ENCODE measurements around the gene GHSR. TPM values are rescaled to one million over a fixed set of nuclear protein-coding genes. Genes with fewer than 3 reads are reported as not detected.

Gene GHSR
- total and polyA plus RNA-seq, 8 donors, result 0.37 TPM; not detected in 7

GRCh38 chr3:172444821-172445220 lies 3.4 kb downstream of the GHSR start:
- WGBS, 5 donors, result 65 to 87% (median 83%) methylated on average over 6 of the region's 6 CpGs
- TF ChIP-seq CTCF (IDR thresholded peaks at IDR 0.05) (no peak), POLR2A (IDR thresholded peaks at IDR 0.05) (no peak), EP300 (IDR thresholded peaks at IDR 0.05) (no peak), POLR2AphosphoS5 (IDR thresholded peaks at IDR 0.05) (no peak)
- peaks cover 13 to 51% (median 30%) of the 10 kb centered on the region in 3 donors for H3K27me3 ChIP-seq

GRCh38 chr3:172442606-172443005 lies 5.7 kb downstream of the GHSR start:
- H3K27me3 ChIP-seq, result peaks cover 0 to 28% (median 8%) of the 10 kb centered on the region in 3 donors
- no peak for DNase-seq
- H3K36me3 ChIP-seq, result no peaks in the 10 kb centered on the region
- intact Hi-C loops (cut with DNase I; ENCODE audit: low total_unique reads), result no loop called here
- no peak overlapping the region for H3K4me3 ChIP-seq
- H3K27ac ChIP-seq, result no peak overlapping the region
- no peaks in the 10 kb centered on the region for H3K9me3 ChIP-seq
- 74 to 90% (median 83%) methylated on average over 1 of the region's 1 CpG for WGBS, 5 donors
- TF ChIP-seq EP300 (IDR thresholded peaks at IDR 0.05) (no peak), POLR2A (IDR thresholded peaks at IDR 0.05) (no peak), CTCF (IDR thresholded peaks at IDR 0.05) (no peak), POLR2AphosphoS5 (IDR thresholded peaks at IDR 0.05) (no peak)
- peaks cover 0 to 4% (median 2%) of the 10 kb centered on the region in 4 donors for H3K4me1 ChIP-seq

More at GRCh38 chr3:172444821-172445220, 3.4 kb downstream of the GHSR start:
- intact Hi-C loops (cut with DNase I; ENCODE audit: low total_unique reads), result no loop called here
- peaks cover 7 to 26% (median 17%) of the 10 kb centered on the region in 4 donors for H3K4me1 ChIP-seq
- DNase-seq, result no peak
- no peak overlapping the region for H3K27ac ChIP-seq
- H3K36me3 ChIP-seq, result no peaks in the 10 kb centered on the region
- peaks cover 0 to 6% (median 2%) of the 10 kb centered on the region in 4 donors for H3K9me3 ChIP-seq
- no peak overlapping the region for H3K4me3 ChIP-seq

- H3K9me3 ChIP-seq, result no peaks in the 10 kb centered on the region
- TF ChIP-seq EP300 (IDR thresholded peaks at IDR 0.05) (no peak), POLR2AphosphoS5 (IDR thresholded peaks at IDR 0.05) (no peak), CTCF (IDR thresholded peaks at IDR 0.05) (no peak)
- H3K27ac ChIP-seq, result no peak overlapping the region
- intact Hi-C loops (cut with DNase I; ENCODE audit: low total_unique reads), result no loop called here
- peaks cover 0 to 18% (median 0%) of the 10 kb centered on the region in 3 donors for H3K27me3 ChIP-seq
- no peaks in the 10 kb centered on the region for H3K36me3 ChIP-seq
- no peak for DNase-seq
- WGBS, 5 donors, result 56 to 71% (median 68%) methylated on average over 5 of the region's 5 CpGs
- H3K4me3 ChIP-seq, result no peak overlapping the region
- no peaks in the 10 kb centered on the region for H3K4me1 ChIP-seq
Observed at GRCh38 chr3:172441581-172441980, 6.7 kb downstream of the GHSR start.

- WGBS, 5 donors, result 53 to 71% (median 59%) methylated on average over 4 of the region's 4 CpGs
- H3K27me3 ChIP-seq, result no peaks in the 10 kb centered on the region
- no peaks in the 10 kb centered on the region for H3K4me1 ChIP-seq
- TF ChIP-seq CTCF (IDR thresholded peaks at IDR 0.05) (no peak), EP300 (IDR thresholded peaks at IDR 0.05) (no peak), POLR2A (IDR thresholded peaks at IDR 0.05) (no peak)
- no peak for DNase-seq
- no peak overlapping the region for H3K4me3 ChIP-seq
- intact Hi-C loops (cut with DNase I; ENCODE audit: low total_unique reads), result no loop called here
- peaks cover 0 to 3% (median 2%) of the 10 kb centered on the region in 4 donors for H3K9me3 ChIP-seq
- H3K36me3 ChIP-seq, result no peaks in the 10 kb centered on the region
- no peak overlapping the region for H3K27ac ChIP-seq
Observed at GRCh38 chr3:172438186-172438585, 10.1 kb downstream of the GHSR start.
